ENCODE data around the gene BAIAP3.

The BAIAP3 gene

DNA sequence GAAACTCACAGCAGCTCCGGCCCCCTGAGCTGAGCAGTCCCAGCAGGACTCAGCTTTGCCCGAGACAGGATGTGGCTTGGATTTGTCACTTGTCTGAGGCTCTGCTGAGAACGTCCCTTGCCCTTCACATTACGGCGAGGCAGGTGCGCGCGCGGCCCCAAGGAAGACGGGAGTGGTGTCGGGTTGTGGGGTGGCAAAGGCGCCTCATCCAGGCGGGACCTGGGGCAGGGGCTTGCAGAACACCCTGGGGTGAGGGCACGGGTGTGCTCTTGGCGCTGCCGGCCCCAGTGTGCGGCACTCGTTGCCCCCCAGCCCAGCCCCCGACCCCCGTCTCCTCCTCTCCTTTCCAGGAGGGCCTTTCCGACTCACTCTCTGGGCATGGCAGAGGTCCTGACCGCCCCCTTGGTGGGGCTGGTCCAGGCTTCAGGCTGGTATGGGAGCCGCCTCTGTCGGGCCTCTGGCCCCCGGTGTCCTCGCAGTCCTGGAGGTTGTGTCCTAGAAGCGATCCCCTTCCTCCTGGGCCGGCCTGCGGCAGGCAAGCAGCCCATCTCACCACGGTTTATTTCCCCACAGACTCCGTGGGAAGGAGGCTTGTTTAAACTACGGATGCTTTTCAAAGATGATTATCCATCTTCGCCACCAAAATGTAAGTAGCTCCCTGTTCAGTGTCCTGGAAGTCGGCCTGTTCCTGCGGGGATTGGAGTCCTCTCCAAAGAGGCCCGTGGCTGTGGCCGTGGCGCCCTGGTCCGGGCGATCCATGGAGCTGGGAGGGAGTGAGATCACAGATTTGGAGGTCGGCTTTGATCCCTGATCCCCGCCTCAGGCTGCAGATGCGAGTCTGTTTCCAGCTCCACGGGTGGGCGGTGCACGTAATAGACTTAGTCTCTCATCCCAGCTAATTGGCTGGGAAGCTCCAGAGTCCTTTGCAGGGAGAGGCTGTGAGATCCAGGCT lies 18.1 kb upstream of the BAIAP3 start:
- H3K36me3 Mint-ChIP-seq (ENCODE audit: insufficient read depth): peaks cover 95% of the 10 kb centered on the region
- peaks cover 23 to 29% of the 10 kb centered on the region in 2 donors for H3K4me1 Mint-ChIP-seq (ENCODE audit: low read depth in 2 of 2)
- no peaks in the 10 kb centered on the region for H3K9me3 Mint-ChIP-seq

DNA sequence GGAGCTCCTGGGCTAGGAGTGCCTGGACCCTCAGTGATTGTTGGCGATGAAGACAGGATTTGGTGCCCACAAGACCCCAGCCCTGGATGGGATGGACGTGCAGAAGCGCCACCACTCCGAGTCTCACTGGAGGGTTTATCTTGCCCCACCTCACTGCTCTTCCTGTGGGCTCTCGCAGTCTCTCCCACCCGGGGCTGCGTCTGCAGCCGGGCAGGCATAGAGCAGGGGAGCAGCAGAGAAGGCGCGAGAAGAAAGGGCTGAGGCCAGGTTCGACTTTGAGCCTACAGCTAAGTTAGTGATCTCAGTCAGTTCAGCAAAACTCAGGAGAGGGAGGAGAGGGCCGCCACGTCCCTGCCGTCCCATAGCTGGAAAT lies 17.4 kb upstream of the BAIAP3 start:
- H3K9me3 Mint-ChIP-seq: no peaks in the 10 kb centered on the region
- H3K4me1 Mint-ChIP-seq (ENCODE audit: low read depth in 2 of 2): peaks cover 16 to 23% of the 10 kb centered on the region in 2 donors
- H3K36me3 Mint-ChIP-seq (ENCODE audit: insufficient read depth): peaks cover 95% of the 10 kb centered on the region
- DNase-seq: no peak
- no peaks in the 10 kb centered on the region for H3K27me3 Mint-ChIP-seq
- ATAC-seq (replicated peaks): no peak
- peak overlapping the region in 1 of 2 donors; percentile 55 for H3K27ac Mint-ChIP-seq
- no peak overlapping the region for H3K4me3 Mint-ChIP-seq

More for the DNA sequence above, 18.1 kb upstream of the BAIAP3 start:
- Mint-ChIP-seq H3K4me3 (peak overlapping the region in 1 of 2 donors; percentile 40), H3K27ac (peak overlapping the region in 1 of 2 donors; percentile 55), H3K27me3 (no peaks in the 10 kb centered on the region)
- no peak for DNase-seq
- ATAC-seq (replicated peaks): no peak

DNA sequence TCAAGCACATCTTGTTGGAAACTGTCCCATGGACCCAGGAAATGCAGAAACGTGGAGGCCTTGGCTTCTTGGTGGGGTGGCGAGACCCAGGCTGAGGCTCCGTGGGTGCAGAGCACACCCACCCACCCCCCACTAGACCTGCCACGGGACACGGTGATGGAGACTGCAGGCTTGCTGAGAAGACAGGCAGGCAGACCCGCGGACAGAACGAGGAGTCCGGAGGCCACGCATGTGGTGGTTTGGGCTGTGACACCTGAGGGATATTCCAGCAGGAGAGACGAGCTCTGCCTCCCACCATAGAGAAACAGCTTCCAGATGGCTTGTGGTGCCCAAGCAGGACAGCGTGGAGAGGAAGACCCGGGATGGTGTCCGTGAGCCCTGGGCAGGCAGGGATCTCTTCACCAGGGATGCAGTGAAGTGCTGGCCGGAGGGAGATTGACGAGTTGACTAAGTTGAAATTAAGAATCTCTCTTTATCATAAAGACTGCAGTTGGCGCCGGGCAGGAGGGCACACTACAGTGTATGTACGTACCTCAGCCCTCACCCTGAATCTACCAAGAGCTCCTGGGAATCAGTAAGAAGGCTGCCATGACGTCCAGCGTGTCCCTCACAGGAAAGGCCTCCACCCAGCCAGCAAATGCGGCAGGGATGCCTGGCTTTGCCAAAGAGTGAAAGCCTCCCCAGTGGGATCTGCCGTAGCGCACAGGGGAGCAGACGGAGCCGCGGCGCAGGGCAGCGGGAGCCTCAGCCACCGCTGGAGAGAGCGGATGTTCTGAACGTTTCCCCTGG lies 15.8 kb upstream of the BAIAP3 start:
- peaks cover 13 to 14% of the 10 kb centered on the region in 2 donors for H3K4me1 Mint-ChIP-seq (ENCODE audit: low read depth in 2 of 2)
- peaks cover 97% of the 10 kb centered on the region for H3K36me3 Mint-ChIP-seq (ENCODE audit: insufficient read depth)
- no peak for DNase-seq
- no peak overlapping the region for H3K4me3 Mint-ChIP-seq
- no peak for ATAC-seq (replicated peaks)
- H3K27me3 Mint-ChIP-seq: no peaks in the 10 kb centered on the region
- H3K27ac Mint-ChIP-seq: peak overlapping the region in 1 of 2 donors; percentile 73
- H3K9me3 Mint-ChIP-seq: no peaks in the 10 kb centered on the region

DNA sequence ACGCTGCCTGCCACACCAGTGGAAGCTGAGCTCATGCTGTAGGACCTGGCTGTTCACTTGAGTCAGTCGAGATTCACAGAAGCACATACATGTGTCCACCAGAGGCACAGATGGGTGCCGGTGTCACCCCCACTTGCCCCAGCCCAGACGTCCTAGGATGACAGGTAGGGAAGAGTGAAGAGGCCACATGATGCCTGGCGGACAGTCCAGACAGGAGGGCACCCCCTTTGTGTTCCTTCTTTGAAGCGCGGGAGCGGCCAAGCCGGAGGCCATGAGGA lies 15.2 kb upstream of the BAIAP3 start:
- peak overlapping the region in 1 of 2 donors; percentile 73 for H3K27ac Mint-ChIP-seq
- no peak overlapping the region for H3K4me3 Mint-ChIP-seq
- no peaks in the 10 kb centered on the region for H3K9me3 Mint-ChIP-seq
- peaks cover 11 to 13% of the 10 kb centered on the region in 2 donors for H3K4me1 Mint-ChIP-seq (ENCODE audit: low read depth in 2 of 2)
- peaks cover 97% of the 10 kb centered on the region for H3K36me3 Mint-ChIP-seq (ENCODE audit: insufficient read depth)
- no peak for DNase-seq
- ATAC-seq (replicated peaks): no peak
- H3K27me3 Mint-ChIP-seq: no peaks in the 10 kb centered on the region

DNA sequence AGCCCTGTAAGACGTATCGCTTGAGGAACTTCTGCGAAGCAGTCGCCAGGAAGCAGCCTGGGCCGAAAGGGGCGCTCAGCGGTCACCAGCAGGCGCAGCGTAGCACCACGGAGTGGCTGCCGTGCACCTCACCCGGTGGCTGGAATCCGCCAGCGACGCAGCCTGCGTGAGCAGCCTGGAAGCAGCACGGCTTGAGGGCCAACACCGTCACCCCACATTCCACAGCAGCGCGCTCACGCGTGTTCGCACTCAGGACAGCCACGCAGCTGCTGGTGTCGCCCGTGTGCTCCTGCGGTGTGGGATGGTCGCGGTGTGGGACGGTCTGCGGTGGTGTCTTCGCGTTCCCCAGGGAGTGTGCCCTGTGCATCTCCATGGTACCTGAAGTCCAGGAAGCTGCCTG lies 14.4 kb upstream of the BAIAP3 start:
- Mint-ChIP-seq H3K9me3 (no peaks in the 10 kb centered on the region), H3K4me1 (ENCODE audit: low read depth in 2 of 2) (peaks cover 8 to 10% of the 10 kb centered on the region in 2 donors), H3K4me3 (no peak overlapping the region), H3K36me3 (ENCODE audit: insufficient read depth) (peaks cover 99% of the 10 kb centered on the region), H3K27me3 (no peaks in the 10 kb centered on the region), H3K27ac (no peak overlapping the region)
- DNase-seq: no peak
- no peak for ATAC-seq (replicated peaks)

DNA sequence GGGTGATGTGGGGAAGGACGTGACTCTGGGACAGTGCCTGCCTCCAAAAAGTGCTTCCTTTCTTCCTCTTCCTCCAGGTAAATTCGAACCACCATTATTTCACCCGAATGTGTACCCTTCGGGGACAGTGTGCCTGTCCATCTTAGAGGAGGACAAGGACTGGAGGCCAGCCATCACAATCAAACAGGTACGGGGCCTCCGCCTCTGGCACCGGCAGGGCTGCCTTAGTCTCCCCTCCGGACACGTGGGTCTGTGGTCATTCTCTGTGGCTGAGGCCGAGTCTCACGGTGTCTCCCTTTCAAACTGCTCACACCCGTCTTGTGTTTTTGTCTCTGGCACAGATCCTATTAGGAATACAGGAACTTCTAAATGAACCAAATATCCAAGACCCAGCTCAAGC lies 13.3 kb upstream of the BAIAP3 start:
- no peak overlapping the region for H3K27ac Mint-ChIP-seq
- peaks cover 3 to 4% of the 10 kb centered on the region in 2 donors for H3K4me1 Mint-ChIP-seq (ENCODE audit: low read depth in 2 of 2)
- no peaks in the 10 kb centered on the region for H3K9me3 Mint-ChIP-seq

DNA sequence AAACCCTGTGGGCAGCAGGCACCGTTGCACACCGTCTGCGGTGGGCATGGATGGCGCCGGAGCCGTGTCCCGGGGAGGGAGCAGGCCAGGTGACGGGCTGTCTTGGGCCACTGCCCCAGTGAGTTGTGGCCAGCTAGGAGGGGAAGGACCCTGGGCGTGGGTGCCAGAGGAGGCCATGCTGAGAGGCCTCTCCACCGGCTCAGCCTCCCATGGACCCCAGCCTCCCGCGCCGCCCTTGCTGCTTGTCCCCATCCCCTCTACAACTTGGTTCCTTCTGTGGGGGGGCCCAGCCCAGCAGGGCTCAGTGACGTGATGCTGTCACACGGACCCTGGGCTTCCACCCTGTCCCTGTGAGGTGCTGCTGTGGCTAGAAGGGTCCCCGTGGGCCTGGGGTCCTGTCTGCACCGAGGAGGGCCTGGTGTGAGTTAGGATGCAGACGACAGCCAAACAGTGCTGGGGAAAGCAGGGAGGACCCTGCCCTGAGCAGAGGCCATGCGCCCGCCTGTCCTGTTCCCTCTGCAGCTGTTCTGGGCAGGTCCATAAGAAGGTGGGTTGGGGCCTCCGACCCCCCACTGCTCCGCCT lies 12.7 kb upstream of the BAIAP3 start:
- no peak for DNase-seq
- peaks cover 99% of the 10 kb centered on the region for H3K36me3 Mint-ChIP-seq (ENCODE audit: insufficient read depth)
- ATAC-seq (replicated peaks): no peak
- H3K9me3 Mint-ChIP-seq: no peaks in the 10 kb centered on the region
- peaks cover 3 to 4% of the 10 kb centered on the region in 2 donors for H3K4me1 Mint-ChIP-seq (ENCODE audit: low read depth in 2 of 2)
- no peak overlapping the region for H3K27ac Mint-ChIP-seq
- no peaks in the 10 kb centered on the region for H3K27me3 Mint-ChIP-seq
- H3K4me3 Mint-ChIP-seq: no peak overlapping the region

More for the DNA sequence above, 13.3 kb upstream of the BAIAP3 start:
- no peak overlapping the region for H3K4me3 Mint-ChIP-seq
- H3K27me3 Mint-ChIP-seq: no peaks in the 10 kb centered on the region
- ATAC-seq (replicated peaks): no peak
- no peak for DNase-seq
- peaks cover 99% of the 10 kb centered on the region for H3K36me3 Mint-ChIP-seq (ENCODE audit: insufficient read depth)

DNA sequence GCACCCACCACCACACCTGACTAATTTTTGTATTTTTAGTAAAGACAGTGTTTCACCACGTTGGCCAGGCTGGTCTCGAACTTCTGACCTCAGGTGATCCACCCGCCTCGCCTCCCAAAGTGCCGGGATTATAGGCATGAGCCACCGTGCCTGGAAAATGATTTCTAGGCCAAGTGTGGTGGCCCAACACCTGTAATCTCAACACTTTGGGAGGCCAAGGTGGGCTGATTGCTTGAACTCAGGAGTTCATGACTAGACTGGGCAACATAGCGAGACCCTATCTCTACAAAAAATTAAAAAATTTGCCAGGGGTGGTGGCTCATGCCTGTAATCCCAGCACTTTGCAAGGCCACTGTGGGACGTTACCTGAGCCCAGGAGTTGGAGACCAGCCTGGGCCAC lies 11.0 kb upstream of the BAIAP3 start:
- Mint-ChIP-seq H3K27ac (no peak overlapping the region), H3K4me1 (ENCODE audit: low read depth in 2 of 2) (peaks cover 3% of the 10 kb centered on the region in 2 donors), H3K4me3 (no peak overlapping the region), H3K27me3 (no peaks in the 10 kb centered on the region), H3K36me3 (ENCODE audit: insufficient read depth) (peaks cover 94% of the 10 kb centered on the region), H3K9me3 (no peaks in the 10 kb centered on the region)
- DNase-seq: no peak
- no peak for ATAC-seq (replicated peaks)

DNA sequence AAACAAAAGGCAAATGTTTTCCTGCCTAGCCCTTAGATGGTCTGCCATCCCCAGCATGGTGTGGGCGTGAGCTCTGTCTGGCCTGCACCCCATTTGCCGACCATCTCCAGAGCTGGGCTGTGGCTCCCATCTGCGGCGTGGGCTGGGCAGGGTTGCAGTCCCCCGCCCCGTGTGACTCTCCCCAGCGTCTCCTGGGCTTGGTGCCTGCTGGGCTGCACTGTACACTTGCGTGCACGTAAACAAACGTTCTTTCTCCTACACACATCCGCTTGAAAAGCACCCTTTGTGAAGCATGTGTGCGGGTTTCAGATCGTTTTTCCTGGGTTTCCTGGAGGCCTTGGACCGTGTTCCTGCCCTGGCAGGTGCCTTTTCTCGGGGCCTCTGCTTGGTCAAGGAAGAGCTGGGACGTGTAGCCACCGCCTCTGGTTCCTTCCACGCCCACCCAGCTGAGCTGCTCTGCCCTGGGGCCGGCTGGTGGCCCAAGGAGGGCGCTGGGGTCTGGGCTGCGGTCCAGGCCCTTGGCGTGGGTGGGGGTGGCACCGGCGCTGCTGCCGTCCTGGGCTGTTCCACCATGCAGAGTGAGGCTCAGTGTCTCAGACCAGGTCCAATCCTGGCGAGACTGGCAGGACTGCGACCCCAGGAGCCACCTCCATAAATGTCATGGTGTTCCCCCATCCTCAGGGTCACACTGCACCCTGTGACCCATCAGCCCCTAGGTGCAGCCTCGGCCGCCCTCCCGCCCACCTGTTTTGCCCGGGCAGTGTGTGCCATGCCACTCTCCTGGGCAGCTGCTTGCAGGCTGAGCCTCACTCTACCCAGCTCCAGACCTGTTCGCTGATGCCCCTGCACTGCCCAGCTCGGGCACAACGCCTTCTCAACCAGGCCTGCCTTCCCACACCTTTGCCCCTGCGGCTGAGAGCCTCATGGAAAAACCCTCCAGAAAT lies 9.9 kb upstream of the BAIAP3 start:
- DNase-seq: no peak
- no peaks in the 10 kb centered on the region for H3K9me3 Mint-ChIP-seq
- no peak for ATAC-seq (replicated peaks)
- H3K4me3 Mint-ChIP-seq: no peak overlapping the region
- no peaks in the 10 kb centered on the region for H3K27me3 Mint-ChIP-seq
- H3K4me1 Mint-ChIP-seq (ENCODE audit: low read depth in 2 of 2): no peaks in the 10 kb centered on the region
- peaks cover 82% of the 10 kb centered on the region for H3K36me3 Mint-ChIP-seq (ENCODE audit: insufficient read depth)
- H3K27ac Mint-ChIP-seq: peak overlapping the region in 1 of 2 donors; percentile 83

DNA sequence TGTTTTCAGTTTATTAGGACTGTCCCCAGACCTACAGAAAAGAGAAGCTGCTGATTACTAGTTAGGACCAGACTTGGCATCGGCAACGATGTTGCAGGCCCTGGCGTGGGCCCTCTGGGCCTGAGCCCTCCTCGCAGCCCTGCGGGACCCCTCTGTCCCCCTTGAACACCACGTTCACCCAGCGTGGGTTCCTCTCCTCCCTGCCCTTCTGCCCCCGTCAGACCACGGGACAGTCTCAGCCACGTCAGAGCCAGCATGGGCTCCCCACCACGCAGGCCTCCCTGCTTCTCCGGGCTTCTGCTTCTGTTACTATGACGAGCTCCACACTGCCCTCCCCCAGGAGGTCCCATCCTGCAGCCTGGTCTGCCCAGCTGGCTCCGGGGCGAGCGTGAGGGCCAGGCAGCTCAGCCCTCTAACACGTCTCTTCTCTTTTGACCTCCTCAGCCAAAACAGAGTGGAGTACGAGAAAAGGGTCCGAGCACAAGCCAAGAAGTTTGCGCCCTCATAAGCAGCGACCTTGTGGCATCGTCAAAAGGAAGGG lies 9.1 kb upstream of the BAIAP3 start:
- ATAC-seq (replicated peaks): no peak
- DNase-seq: no peak
- no peaks in the 10 kb centered on the region for H3K9me3 Mint-ChIP-seq
- H3K36me3 Mint-ChIP-seq (ENCODE audit: insufficient read depth): peaks cover 74% of the 10 kb centered on the region
- H3K27ac Mint-ChIP-seq: peak overlapping the region in 1 of 2 donors; percentile 83
- H3K4me1 Mint-ChIP-seq (ENCODE audit: low read depth in 2 of 2): no peaks in the 10 kb centered on the region
- no peaks in the 10 kb centered on the region for H3K27me3 Mint-ChIP-seq
- H3K4me3 Mint-ChIP-seq: peak overlapping the region in 1 of 2 donors; percentile 31

DNA sequence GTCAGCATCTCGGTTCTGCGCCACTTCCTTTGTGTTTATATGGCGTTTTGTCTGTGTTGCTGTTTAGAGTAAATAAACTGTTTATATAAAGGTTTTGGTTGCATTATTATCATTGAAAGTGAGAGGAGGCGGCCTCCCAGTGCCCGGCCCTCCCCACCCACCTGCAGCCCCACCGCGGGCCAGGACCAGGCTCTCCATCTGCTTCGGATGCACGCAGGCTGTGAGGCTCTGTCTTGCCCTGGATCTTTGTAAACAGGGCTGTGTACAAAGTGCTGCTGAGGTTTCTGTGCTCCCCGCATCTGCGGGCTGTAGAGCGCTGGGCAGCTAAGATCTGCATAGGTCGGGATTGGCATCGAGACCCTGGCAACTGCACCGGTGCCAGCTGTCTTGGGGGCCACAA lies 8.2 kb upstream of the BAIAP3 start:
- H3K9me3 Mint-ChIP-seq: no peaks in the 10 kb centered on the region
- peaks cover 65% of the 10 kb centered on the region for H3K36me3 Mint-ChIP-seq (ENCODE audit: insufficient read depth)
- DNase-seq (no peak), ATAC-seq (replicated peaks) (no peak)
- peak overlapping the region in 1 of 2 donors; percentile 29 for H3K27ac Mint-ChIP-seq
- no peaks in the 10 kb centered on the region for H3K27me3 Mint-ChIP-seq
- H3K4me1 Mint-ChIP-seq (ENCODE audit: low read depth in 2 of 2): no peaks in the 10 kb centered on the region
- no peak overlapping the region for H3K4me3 Mint-ChIP-seq

DNA sequence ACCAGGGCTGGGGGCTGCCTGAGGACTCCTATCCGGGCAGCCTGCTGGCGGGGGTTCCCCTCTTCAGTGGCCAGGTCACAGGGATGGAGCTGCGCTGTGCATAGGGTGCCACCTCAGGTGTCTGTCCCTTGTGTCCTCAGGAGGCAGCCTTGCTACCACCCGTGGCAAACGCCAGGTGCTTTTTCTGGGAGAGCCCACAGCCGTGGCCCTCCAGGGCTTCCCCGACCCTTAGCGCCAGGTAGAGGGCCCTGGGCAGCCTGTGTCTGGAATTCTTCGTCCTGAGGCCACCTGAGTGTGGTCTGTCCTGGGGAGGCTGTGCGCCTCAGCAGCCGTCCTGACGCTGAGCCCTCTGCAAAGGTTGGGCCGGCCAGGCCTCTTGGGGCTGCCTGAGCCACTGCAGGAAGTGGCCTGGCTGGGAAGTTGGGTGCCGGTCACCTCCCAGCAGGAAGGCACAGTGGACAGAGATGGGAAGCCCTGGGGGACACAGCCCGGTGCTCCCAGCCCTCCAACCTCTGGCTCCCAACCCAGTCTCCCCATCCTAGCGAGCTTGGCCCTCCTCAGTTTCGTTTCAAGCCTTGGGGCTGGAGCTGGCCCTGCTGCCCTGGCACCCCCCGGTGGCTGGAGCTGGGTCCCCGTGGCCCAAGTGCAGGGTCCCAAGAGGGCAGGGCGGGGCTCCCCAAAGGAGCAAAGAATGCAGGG lies 7.6 kb upstream of the BAIAP3 start:
- DNase-seq: no peak
- ATAC-seq (replicated peaks): peak; percentile 11

More for the DNA sequence above, 7.6 kb upstream of the BAIAP3 start:
- peak overlapping the region in 1 of 2 donors; percentile 29 for H3K27ac Mint-ChIP-seq
- H3K4me1 Mint-ChIP-seq (ENCODE audit: low read depth in 2 of 2): no peaks in the 10 kb centered on the region
- peaks cover 59% of the 10 kb centered on the region for H3K36me3 Mint-ChIP-seq (ENCODE audit: insufficient read depth)
- no peak overlapping the region for H3K4me3 Mint-ChIP-seq
- no peaks in the 10 kb centered on the region for H3K27me3 Mint-ChIP-seq
- no peaks in the 10 kb centered on the region for H3K9me3 Mint-ChIP-seq
